Caco-2 (cell line): ENCODE results near the gene KIF1A. TPM values are rescaled to one million over a fixed set of nuclear protein-coding genes. Genes with fewer than 3 reads are reported as not detected.
A peak's percentile ranks its signal among the peaks of the same experiment; 100 is the strongest.

Experiments
- BruUV-seq: library from RNA; stranded (reverse); fragments of 400-500 nt; replicated peaks from 2 replicates; lab custom pipeline; 2021; lab: Mats Ljungman, UMichigan
- CTCF ChIA-PET: fragments of 300-600 bp; sonication (Branson Sonifier 250); formaldehyde crosslinking; loops from one replicate; lab custom pipeline; 2022; ENCODE audit warnings: antibody characterized with exemption; lab: Charles Lee
- POLR2A ChIA-PET: fragments of 300-600 bp; sonication (Branson Sonifier 250); formaldehyde crosslinking; loops from one replicate; lab custom pipeline; 2022; ENCODE audit warnings: antibody characterized with exemption; lab: Charles Lee
- DNase-seq, 2 experiments: peaks; one replicate each; pipeline versions ENCODE4 v3.0.0 to v3.0.0-alpha.2; 2020 to 2022
- H3K27me3 ChIP-seq: replicated peaks from 2 replicates; pipeline ENCODE4 v1.6.0; 2011; ENCODE audit warnings: low read length; ENCODE audit not compliant: control insufficient read depth, insufficient read depth
- H3K36me3 ChIP-seq: 2 replicates; pipeline ENCODE4 v1.5.1; 2011; ENCODE audit warnings: low read length; ENCODE audit not compliant: control insufficient read depth, insufficient read depth
- H3K4me1 ChIP-seq: fragments of 250-450 bp; sonication (Bioruptor Pico); 2 replicates; pipeline ENCODE4 v1.5.1; 2020; ENCODE audit warnings: mild to moderate bottlenecking
- H3K4me3 ChIP-seq: 2 replicates; pipeline ENCODE4 v1.5.1; 2011; ENCODE audit warnings: low read depth, mild to moderate bottlenecking, control low read depth, low read length
- H3K9me3 ChIP-seq: fragments of 250-450 bp; sonication (Bioruptor Pico); 2 replicates; pipeline ENCODE4 v1.5.1; 2020; ENCODE audit warnings: mild to moderate bottlenecking, moderate library complexity
- H3K27ac Mint-ChIP-seq: one replicate; pipeline ENCODE4 v1.8.0; 2022; ENCODE audit warnings: mixed read lengths; ENCODE audit not compliant: unreplicated experiment
- H3K27me3 Mint-ChIP-seq: one replicate; pipeline ENCODE4 v1.8.0; 2022; ENCODE audit warnings: mixed read lengths; ENCODE audit not compliant: insufficient read depth, unreplicated experiment
- H3K36me3 Mint-ChIP-seq: one replicate; pipeline ENCODE4 v1.8.0; 2022; ENCODE audit warnings: mild to moderate bottlenecking, mixed read lengths; ENCODE audit not compliant: insufficient read depth, unreplicated experiment
- H3K4me1 Mint-ChIP-seq: one replicate; pipeline ENCODE4 v1.8.0; 2022; ENCODE audit warnings: low read depth, mixed read lengths; ENCODE audit not compliant: unreplicated experiment
- H3K4me3 Mint-ChIP-seq: one replicate; pipeline ENCODE4 v1.8.0; 2022; ENCODE audit warnings: mild to moderate bottlenecking, moderate library complexity, mixed read lengths; ENCODE audit not compliant: unreplicated experiment
- H3K9me3 Mint-ChIP-seq: one replicate; pipeline ENCODE4 v1.8.0; 2022; ENCODE audit warnings: mixed read lengths; ENCODE audit not compliant: unreplicated experiment
- CTCF ChIP-seq, 2 experiments: fragments of 200-600 bp in 1 of 2; IDR thresholded peaks; 1 replicate in 1 of 2; 2 replicates in 1 of 2; pipeline versions ENCODE4 v1.5.1 to v1.8.0; 2011 to 2022; ENCODE audit warnings: antibody characterized with exemption in 1 of 2, control low read depth in 1 of 2, inconsistent platforms in 1 of 2, low read depth in 1 of 2, low read length in 1 of 2, mild to moderate bottlenecking in 1 of 2, moderate library complexity in 1 of 2; ENCODE audit not compliant: insufficient read depth in 1 of 2, severe bottlenecking in 1 of 2, unreplicated experiment in 1 of 2
- intact Hi-C: fragments of 100-400 bp; cut with micrococcal nuclease; formaldehyde crosslinking; loops from one replicate; pipeline ENCODE4 v1.10.0; 2022; ENCODE audit not compliant: unreplicated experiment
- total RNA-seq: library from RNA; stranded (reverse); gene quantifications from 2 replicates; pipeline ENCODE4 v1.2.3, GENCODE V29; 2022

Gene KIF1A
- total RNA-seq, 1 experiment from 2014 or later, result 33.1 TPM

- H3K27me3 ChIP-seq, result no peaks in the 10 kb centered on the region
- TF ChIP-seq CTCF (IDR thresholded peaks at IDR 0.05; ENCODE audit: insufficient read depth in 1 of 2, low read depth in 1 of 2, low read length in 1 of 2, severe bottlenecking in 1 of 2, unreplicated experiment in 1 of 2), result no peak
- no peaks in the 10 kb centered on the region for H3K4me1 ChIP-seq
- Mint-ChIP-seq H3K9me3 (peaks cover 8% of the 10 kb centered on the region), H3K27me3 (peaks cover 13% of the 10 kb centered on the region), H3K27ac (no peak overlapping the region), H3K4me3 (no peak overlapping the region), H3K4me1 (no peaks in the 10 kb centered on the region), H3K36me3 (no peaks in the 10 kb centered on the region)
- DNase-seq, result peak in 1 of 2 experiments; percentile 19
- TSS peak; percentile 10 for BruUV-seq
- CTCF ChIA-PET, result no interaction called here
- H3K9me3 ChIP-seq, result 0 out of 2 replicates have a peak, but pooled peaks cover 3% of the 10 kb centered on the region
- H3K4me3 ChIP-seq, result no peak overlapping the region
- H3K36me3 ChIP-seq, result no peaks in the 10 kb centered on the region
- intact Hi-C loops, result no loop called here
- POLR2A ChIA-PET, result no interaction called here
Observed at GRCh38 chr2:240817496-240818292, 2.3 kb downstream of the KIF1A start.

DNA sequence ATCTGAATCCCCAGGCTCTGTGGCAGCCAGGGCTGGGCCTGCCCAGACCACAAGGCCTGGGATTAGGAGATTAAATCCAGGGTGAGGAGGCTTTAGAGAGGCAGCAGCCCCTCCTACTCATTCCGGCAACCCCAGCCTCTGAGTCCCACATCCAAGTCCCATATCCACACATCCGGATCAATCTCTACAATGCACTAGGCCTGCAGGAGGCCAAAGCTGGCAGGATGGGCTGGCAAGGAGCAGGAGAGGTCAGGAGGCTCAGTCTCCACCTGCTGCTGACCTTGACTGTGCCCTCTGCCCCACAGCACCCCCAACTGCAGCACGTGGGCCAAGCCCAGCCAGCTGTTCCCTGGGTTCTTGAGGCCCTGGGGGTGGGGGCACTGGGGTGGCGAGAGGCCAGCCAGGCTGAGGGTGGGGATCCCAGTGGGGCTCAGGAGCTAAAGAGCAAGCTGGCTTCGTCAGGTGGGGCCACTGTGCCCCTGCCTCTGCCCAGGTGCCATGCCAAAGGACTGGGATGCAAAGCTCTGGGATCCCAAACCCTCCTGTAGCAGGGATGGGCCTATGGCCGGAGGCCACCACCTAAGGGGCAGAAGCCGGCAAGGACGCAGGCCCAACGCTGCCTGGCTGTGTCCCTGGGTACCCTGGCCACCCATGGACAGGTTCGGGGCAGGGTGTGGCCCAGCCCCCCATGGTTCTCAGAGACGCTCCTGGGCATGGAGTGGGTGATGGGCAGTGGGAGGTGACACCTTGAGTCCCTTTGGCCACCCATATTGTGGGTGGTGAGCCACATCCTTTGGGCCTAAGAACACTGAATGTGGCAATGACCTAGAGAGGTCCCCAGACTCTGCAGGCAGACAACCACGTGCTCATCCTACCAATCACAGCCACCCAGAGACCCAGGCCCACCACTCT is 3.2 kb downstream of the KIF1A start:
- ChIA-PET POLR2A (no interaction called here), CTCF (no interaction called here)
- TF ChIP-seq CTCF (IDR thresholded peaks at IDR 0.05; ENCODE audit: insufficient read depth in 1 of 2, low read depth in 1 of 2, low read length in 1 of 2, severe bottlenecking in 1 of 2, unreplicated experiment in 1 of 2), result no peak
- H3K36me3 ChIP-seq, result no peaks in the 10 kb centered on the region
- no TSS peak for BruUV-seq
- H3K4me1 ChIP-seq, result no peaks in the 10 kb centered on the region
- H3K9me3 ChIP-seq, result 0 out of 2 replicates have a peak, but pooled peaks cover 3% of the 10 kb centered on the region
- H3K27me3 ChIP-seq, result no peaks in the 10 kb centered on the region
- Mint-ChIP-seq H3K27ac (no peak overlapping the region), H3K27me3 (peaks cover 5% of the 10 kb centered on the region), H3K36me3 (no peaks in the 10 kb centered on the region), H3K9me3 (peaks cover 8% of the 10 kb centered on the region), H3K4me1 (no peaks in the 10 kb centered on the region), H3K4me3 (no peak overlapping the region)
- intact Hi-C loops, result no loop called here
- no peak overlapping the region for H3K4me3 ChIP-seq
- DNase-seq, result peak in 1 of 2 experiments; percentile 19
